Mammary epithelial cell (primary cell): ENCODE measurements around the gene POMT2.

Source experiments
- CTCF ChIP-seq, 2 donors: IDR thresholded peaks in 1 of 2; conservative IDR thresholded peaks in 1 of 2; 2 replicates each; pipeline ENCODE4 v1.5.1; 2011 to 2012; ENCODE audit warnings: inconsistent platforms in 2 of 2, low read length in 2 of 2, mild to moderate bottlenecking in 2 of 2, control low read depth in 1 of 2, low read depth in 1 of 2; ENCODE audit not compliant: insufficient read depth in 1 of 2; ENCODE audit errors: extremely low read depth in 1 of 2
- EZH2 ChIP-seq: IDR thresholded peaks from 2 replicates; pipeline ENCODE4 v1.6.1; 2012; ENCODE audit warnings: low read length, inconsistent platforms, borderline replicate concordance

GRCh38 chr14:77306416-77306815 lies 14.3 kb downstream of the POMT2 start:
- TF ChIP-seq CTCF (conservative IDR thresholded peaks at IDR 0.05 in 1 of 2, IDR thresholded peaks at IDR 0.05 in 1 of 2; ENCODE audit: extremely low read depth in 1 of 2, insufficient read depth in 1 of 2, low read depth in 1 of 2, low read length in 2 of 2) (no peak), EZH2 (no peak)
